GOT3 (cell line): Measurements from ENCODE around the gene UCP1.
"Not testable (repeated sequence)": the region's sequence is repeated elsewhere in the genome, so short reads cannot be mapped to it uniquely, and the experiment has no call there.

Source experiments
- DNase-seq: peaks from one replicate; lab custom pipeline; 2025; ENCODE audit warnings: mixed read lengths; lab: John Stamatoyannopoulos, UW

Gene UCP1

DNA sequence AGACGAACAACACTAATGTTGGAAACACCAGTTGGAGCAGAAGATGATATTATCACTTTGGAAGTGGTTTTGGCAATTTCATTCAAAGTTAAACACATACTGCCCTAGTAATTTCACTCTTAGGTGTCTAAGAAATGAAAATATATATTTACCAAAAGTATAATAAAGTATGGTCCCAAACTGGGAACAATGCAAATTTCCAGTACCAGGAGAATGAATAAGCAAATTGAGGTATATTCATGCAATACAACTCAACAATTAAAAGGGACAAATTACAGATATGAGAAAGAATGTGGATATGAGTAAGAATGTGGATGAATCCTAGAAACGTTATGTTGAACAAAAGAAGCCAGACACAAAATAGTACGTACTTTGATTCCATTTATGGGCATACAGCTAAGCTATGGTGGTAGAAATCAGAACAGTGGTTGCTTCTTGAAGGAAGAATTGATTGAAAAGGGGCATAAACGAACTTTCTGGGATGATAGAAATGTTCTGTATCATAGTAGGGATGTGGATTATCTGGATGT is 34.7 kb downstream of the UCP1 start:
- no peak for DNase-seq

DNA sequence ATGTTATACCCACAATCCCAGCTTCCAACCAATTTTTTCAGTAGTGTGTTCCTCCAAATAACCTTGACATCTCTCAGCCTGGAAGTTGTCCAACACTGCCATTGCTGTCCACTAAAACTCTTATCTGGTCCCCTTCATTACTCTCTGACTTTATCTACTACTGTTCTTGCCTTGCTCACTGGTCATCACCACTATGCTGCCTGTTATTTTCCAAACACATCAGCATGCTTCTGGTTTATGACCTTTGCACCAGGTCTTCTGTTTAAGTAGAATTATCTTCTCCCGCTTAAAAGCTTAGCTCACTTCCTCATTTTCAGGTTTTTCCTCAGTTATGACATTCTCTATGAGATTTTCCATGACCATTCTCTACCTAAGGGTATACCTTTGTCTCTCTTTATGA is 39.3 kb downstream of the UCP1 start:
- no peak for DNase-seq

DNA sequence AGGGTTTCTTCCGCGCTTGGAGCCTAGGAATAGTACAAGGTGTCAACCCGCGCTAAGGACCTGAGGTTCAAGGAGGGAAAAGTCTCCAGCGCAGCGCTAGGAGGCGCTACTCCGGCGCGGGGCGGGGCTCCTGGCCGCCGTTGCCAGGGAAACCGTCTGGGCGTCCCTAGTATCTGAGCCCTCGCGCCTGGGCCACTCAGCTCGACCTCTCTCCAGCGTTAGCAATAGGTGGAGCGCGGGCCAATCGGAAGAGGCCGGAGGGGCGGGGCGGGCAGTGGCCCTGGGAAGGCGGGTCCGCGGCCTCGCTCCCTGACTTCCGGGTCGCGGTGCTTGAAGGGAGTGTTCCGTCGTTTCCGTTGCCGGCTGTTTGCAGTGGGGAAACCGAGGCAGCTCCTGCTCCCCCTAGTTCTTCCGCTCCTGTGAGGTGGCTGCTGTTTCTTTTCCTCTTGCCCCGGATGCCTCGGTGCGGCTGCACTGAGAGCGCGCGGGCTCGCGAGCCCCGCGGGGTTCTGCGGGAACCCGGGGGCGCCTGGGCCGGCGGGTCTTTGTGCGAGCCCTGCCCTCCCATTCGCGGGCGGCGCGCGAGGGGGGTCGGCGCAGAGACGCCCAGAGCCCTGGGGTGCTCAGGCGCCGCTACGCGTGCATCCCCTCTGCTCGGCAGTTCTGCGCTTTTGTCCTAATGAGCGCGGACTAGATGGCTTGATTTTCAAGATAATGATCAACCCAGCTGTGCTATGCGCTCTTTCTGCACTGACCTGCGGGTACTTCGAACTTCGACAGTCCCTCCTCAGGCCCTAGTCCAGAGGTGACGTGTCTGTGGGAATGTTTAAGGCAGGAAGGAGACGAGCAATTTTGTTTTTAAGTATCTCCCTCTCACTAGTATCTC is 44.7 kb downstream of the UCP1 start, which contains the start of gene ELMOD2:
TSS of gene ELMOD2 (plus strand) at position 312 of the 886 bp plus-strand sequence. CDS start 1,261 bp downstream, outside the sequence.
- peak; percentile 79 for DNase-seq

DNA sequence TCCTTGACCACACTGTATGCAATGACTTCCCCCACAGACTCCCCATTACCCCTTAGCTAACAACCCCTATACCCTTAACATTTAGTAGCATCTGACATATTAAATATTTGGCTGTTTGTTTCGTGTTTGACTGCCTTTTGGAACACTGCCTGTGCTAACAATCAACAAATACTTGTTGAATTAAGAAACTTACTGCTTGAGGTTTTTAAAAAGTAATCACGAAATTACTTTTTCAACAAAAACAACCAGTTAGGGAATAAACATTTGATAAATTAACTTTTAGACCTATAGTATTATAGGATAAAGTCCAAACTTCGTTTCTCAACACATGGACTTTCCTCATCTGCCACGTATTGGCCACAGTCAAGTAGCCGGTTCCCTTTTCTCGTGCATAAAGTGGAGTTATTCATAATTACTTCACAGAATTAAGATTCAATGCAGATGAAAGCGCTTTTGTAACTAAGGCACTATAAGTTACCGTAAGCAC is 45.3 kb downstream of the UCP1 start:
- DNase-seq, result no peak

DNA sequence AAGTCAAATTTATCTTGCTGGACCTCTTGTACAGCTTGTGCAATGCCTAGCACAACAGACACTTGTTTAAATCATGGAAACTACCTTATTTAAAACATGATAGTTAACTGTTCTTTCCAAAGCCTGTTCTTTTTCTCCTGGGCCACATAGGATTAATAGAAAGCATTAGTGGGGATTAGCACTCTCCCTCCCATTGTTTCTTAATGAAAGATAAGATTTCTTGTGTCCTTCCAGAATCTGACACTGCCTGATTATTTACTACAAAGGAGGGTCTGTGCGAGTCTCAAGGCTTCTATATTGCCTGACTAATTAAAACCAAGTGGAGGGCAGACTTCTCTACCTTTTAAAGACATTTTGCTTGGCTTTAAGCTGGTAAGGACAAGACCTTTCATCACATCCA is 53.3 kb downstream of the UCP1 start:
- DNase-seq, result no peak

DNA sequence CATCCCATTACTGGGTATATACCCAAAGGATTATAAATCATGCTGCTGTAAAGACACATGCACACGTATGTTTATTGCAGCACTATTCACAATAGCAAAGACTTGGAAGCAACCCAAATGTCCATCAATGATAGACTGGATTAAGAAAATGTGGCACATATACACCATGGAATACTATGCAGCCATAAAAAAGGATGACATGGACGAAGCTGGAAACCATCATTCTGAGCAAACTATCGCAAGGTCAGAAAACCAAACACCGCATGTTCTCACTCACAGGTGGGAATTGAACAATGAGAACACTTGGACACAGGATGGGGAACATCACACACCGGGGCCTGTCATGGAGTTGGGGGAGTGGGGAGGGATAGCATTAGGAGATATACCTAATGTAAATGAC is 55.0 kb downstream of the UCP1 start:
- not testable (repeated sequence) for DNase-seq
